ENCODE measurements around the gene PCIF1. TPM values are rescaled to one million over a fixed set of nuclear protein-coding genes. Genes with fewer than 3 reads are reported as not detected.

The PCIF1 gene
- total and polyA plus RNA-seq, 10 donors, result 25.1 to 61.9 (median 45.9) TPM

DNA sequence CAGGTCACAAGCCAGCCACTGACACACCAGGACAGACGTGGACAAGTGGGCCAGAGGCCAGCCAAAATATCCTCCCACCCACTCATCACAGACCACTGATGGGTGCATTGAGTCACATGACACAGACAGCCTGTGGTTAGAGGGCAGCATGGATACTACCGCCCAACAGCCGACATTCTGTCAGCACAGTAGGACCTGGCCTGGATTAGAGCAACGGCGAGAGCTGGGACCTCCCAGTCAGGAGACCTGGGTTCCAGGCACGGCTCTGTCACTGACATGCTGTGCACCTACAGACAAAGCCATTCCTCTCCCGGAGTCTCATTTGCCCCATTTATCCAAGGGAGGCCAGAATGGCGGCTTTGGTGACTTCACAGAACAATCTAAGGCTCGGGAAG is 29.5 kb downstream of the PCIF1 start:
- Histone ChIP-seq H3K36me3 (peaks cover 16 to 100% (median 100%) of the 10 kb centered on the region in 6 donors), H3K27me3 (replicated peaks in 1 of 7) (no peaks in the 10 kb centered on the region), H3K9me3 (peaks cover 0 to 2% (median 0%) of the 10 kb centered on the region in 8 donors), H3K4me1 (peaks cover 0 to 19% (median 7%) of the 10 kb centered on the region in 6 donors), H3K27ac (no peak overlapping the region), H3K4me3 (no peak overlapping the region)
- peak; percentile 46 for DNase-seq
- intact Hi-C loops (cut with DNase I; ENCODE audit: low total_unique reads), result loop anchor here (10.0 kb wide), 1 partner anchor 149 kb away; the partner anchor contains the start of gene UBE2C
- 88 to 95% (median 92%) methylated on average over 8 to 9 of the region's 9 CpGs for WGBS, 5 donors
- TF ChIP-seq CTCF (IDR thresholded peaks at IDR 0.05 in 8 of 11, conservative IDR thresholded peaks at IDR 0.05 in 3 of 11) (no peak), POLR2AphosphoS5 (IDR thresholded peaks at IDR 0.05) (no peak), POLR2A (IDR thresholded peaks at IDR 0.05) (no peak)

GRCh38 chr20:45965169-45966002 is 30.9 kb downstream of the PCIF1 start:
- WGBS, 5 donors, result 76 to 90% (median 83%) methylated on average over 12 to 18 of the region's 18 CpGs

DNA sequence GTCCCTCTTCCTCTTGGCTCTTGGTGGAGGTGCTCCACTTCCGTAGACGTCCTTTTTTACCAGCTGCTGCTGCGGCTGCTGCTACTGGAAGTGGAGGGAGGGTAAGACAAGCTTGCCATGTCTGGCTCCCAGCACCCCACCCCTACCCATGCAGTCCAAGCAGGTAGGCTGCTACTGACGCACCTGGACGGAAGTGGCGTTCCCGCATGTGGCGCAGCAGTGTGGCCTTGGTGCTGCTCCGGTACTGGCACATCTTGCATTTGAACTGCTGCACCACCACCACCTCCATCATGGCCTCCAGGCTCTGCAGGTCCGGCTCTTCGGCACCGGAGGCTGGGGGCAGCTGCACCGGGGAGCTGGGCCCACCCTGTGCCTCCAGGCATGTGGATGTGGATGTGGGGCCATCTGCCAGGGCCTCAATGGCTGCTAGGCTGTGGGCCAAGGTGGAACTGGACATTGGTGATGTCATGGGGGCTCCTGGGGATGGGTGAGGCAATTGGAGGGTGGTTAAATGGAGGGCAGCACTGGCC is 33.1 kb downstream of the PCIF1 start:
- Histone ChIP-seq H3K4me1 (peaks cover 15 to 45% (median 35%) of the 10 kb centered on the region in 6 donors), H3K9me3 (no peaks in the 10 kb centered on the region), H3K27ac (no peak overlapping the region), H3K4me3 (no peak overlapping the region), H3K36me3 (peaks cover 6 to 73% (median 69%) of the 10 kb centered on the region in 6 donors), H3K27me3 (replicated peaks in 1 of 7) (no peaks in the 10 kb centered on the region)
- TF ChIP-seq POLR2AphosphoS5 (IDR thresholded peaks at IDR 0.05) (no peak), POLR2A (IDR thresholded peaks at IDR 0.05) (no peak), CTCF (IDR thresholded peaks at IDR 0.05 in 8 of 11, conservative IDR thresholded peaks at IDR 0.05 in 3 of 11) (no peak)
- intact Hi-C loops (cut with DNase I; ENCODE audit: low total_unique reads), result loop anchor here (10.0 kb wide), 1 partner anchor 153 kb away; the partner anchor contains the start of gene UBE2C
- 94 to 98% (median 96%) methylated on average over 5 to 13 of the region's 13 CpGs for WGBS, 5 donors
- DNase-seq, result no peak

More at GRCh38 chr20:45965169-45966002, 30.9 kb downstream of the PCIF1 start:
- DNase-seq, result peak; percentile 70
- Histone ChIP-seq H3K27me3 (replicated peaks in 1 of 7) (no peaks in the 10 kb centered on the region), H3K4me1 (peaks cover 11 to 32% (median 21%) of the 10 kb centered on the region in 6 donors), H3K27ac (no peak overlapping the region), H3K9me3 (no peaks in the 10 kb centered on the region), H3K36me3 (peaks cover 8 to 95% (median 92%) of the 10 kb centered on the region in 6 donors), H3K4me3 (no peak overlapping the region)
- intact Hi-C loops (cut with DNase I; ENCODE audit: low total_unique reads), result loop anchor here (10.0 kb wide), 1 partner anchor 151 kb away; the partner anchor contains the start of gene UBE2C
- no peak for TF ChIP-seq CTCF (IDR thresholded peaks at IDR 0.05 in 8 of 11, conservative IDR thresholded peaks at IDR 0.05 in 3 of 11)
- TF ChIP-seq POLR2AphosphoS5 (IDR thresholded peaks at IDR 0.05), result no peak
- TF ChIP-seq POLR2A (IDR thresholded peaks at IDR 0.05), result no peak

All from spleen (tissue), 11 donors.